Activated CD4-positive, alpha-beta T cell treated with anti-CD3 and anti-CD28 coated beads, Interleukin-2, Interleukin-4, amounts not matched to agents 100 ng/mL and 50 ng/mL, durations not matched to agents 16 hours and 8 hours (primary cell): Measurements from ENCODE around the gene PIGZ.

Experiments
- DNase-seq: peaks from one replicate; pipeline ENCODE4 v3.0.0-alpha.2; 2020; ENCODE audit warnings: low spot score

The PIGZ gene

GRCh38 chr3:196968233-196969133, at the start of gene PIGZ:
Gene PIGZ, minus strand, starts transcription at chr3:196968833. Its CDS starts 16,802 bp downstream, at chr3:196952031.
- DNase-seq: peak; percentile 27

DNA sequence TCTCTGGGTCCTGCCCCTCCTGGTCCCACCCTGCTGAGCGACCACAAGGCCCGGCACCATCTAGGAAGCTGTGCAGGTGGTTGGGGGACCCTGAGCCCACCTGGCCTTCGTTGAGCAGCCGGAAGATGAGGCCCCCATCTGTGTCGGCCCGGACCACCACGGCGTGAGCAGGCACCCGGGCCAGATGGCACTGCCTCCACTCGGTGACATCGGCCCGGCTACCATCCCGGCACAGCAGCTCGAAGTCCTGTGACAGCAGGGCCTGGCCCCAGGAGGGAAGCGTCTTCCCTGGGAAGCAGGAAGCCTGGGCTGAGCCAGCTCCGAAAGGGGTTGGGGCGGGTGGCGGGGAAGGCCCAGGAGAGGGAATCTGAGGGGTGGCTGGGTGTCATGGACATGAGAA, 48.4 kb upstream of the PIGZ start:
- DNase-seq: no peak

DNA sequence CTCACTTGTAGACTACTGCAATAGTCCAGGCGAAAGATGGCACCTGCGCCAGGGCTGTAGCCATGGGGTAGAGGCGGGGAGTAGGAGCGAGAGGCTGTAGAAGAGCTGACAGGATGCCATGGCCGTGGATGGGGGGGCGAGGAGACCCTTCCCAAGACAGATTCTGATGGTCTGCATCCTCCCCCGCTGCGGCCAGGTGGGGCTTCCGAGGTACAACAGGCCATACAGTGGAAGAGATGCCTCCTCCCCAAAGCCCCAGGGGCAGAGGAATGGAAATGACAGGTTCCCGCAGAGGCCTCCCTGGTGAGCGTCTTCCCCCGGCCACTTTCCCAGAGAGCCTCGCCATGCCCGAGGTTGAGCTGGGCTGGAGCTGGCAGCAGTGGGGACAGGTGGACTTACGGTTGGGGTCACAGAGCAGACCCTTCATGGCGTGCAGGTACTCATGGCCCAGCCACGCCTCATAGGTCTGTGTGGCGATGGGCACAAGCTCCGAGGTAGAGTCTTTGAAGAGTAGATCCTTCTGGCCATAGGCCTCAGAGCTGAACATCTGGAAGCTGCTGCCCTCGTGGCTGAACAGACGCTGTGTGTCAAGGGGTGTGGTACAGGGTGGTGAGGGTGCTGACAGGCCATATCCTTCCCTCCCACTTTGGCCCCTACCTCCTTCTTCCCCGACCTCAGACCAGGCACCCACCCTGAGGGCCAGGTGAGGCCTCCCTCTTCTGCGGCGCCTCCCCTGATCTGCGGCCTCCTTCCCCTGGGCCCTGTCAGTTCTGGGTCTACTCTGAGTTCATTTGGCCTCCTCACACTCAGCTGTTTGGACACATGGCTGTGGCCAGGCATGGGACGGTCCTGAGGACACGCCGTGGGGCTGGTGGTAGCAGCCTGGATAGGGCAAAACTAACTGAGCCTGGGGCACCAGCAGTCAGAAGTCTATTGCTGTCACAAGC, 47.4 kb upstream of the PIGZ start:
- DNase-seq: no peak

GRCh38 chr3:197014942-197015575, 46.4 kb upstream of the PIGZ start:
- no peak for DNase-seq

- no peak for DNase-seq
These were observed 45.4 kb upstream of the PIGZ start for GRCh38 chr3:197014024-197014423.

GRCh38 chr3:197012540-197012883, 43.9 kb upstream of the PIGZ start:
- no peak for DNase-seq

DNA sequence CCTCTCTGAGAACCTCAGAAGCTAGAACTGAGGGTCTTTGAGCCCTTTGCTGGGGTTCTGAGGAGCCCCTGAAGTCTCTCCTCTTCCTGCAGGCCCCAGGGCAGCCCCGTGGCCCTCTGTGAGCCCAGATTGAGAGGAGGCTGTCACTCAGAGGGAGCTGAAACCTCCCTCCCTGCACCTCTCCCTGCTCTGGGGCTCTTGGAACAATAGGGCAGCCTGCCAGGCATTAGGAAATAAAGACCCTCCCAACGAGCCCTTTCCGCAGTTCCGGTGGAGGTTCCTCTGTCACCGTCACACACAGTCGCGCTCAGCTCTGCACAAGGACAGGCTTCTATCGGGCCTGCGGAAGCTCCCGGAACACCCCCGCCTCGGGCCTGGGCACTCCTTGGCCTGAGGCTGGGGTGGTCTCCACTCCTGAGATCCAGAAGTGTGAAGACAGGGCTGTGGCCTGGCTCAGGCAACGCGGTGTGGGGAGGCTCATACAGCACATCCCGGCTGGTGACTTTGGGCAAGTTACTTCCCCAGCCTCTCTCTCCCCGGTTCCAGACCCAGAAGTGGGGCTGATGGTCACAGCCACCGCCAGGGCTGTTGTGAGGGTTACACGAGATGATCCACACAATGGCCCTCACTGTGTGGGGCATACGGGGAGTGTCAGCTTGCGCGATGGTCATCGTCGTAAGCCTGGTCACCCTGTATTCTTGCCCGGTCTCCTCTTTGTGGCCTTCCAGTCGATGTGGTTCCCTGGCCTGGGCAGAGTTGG, 43.3 kb upstream of the PIGZ start:
- no peak for DNase-seq

- no peak for DNase-seq
These were observed 42.1 kb upstream of the PIGZ start for GRCh38 chr3:197010556-197011351.

DNA sequence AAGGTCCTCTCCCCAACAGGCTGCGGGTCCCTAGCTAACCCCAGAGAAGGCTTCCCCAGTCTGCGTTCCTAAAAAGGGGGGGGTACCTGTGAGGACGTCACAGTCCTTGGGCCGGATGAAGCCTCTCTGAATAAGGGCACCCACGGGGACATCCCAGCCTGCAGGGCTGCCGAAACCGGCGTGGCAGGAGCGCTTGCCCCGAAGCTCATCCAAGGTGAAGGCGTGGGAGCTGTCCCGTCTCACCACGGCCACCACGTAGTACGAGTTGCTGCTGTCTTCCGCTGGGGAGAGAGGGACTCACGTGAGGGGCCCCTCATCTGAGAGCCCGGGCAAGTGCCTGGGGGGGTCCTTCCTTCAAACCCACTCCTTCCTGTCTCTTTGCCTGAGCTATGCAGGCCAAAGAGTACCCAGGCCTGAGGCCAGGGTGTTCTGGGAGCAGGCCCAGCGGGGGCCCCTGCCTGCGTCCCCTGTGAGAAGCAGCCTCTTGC, 40.9 kb upstream of the PIGZ start:
- no peak for DNase-seq

DNA sequence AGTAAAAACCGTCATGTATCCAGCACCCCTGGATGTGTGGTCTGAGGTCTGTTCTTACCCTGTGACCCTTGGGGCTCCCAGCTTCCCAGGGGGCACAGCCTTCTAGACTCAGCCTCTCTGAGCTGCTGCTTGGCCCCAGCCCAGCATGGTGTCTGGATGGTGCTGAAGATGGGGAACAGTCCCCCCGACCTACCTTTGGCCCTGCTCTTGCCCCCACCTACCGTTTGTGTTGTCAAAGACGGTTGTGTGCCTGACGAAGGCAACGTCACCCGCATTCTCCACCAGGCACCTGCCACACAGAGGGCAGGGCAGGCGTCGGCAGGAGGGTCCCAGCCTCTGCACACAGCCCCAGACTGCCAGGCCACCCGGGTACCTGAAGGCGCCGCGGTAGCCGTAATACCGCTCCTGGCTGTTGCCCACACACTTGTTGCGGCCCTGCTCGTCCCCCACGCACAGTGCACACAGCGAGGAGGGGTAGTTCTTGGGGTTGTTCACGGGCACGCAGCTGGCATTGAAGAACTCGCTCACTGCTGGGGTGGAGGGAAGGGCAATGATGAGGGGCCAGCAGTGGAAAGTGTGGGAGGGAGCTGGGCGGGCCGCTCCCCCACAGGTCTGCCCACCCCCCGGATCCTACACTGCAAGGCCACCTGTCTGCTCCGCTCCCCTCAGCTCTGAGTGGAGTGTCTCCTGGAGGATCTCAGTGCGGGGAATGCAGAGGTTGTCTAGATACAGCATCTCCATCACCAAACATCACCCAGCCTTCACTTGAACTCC, 40.0 kb upstream of the PIGZ start:
- DNase-seq: no peak

GRCh38 chr3:197007953-197008352, 39.3 kb upstream of the PIGZ start:
- no peak for DNase-seq

DNA sequence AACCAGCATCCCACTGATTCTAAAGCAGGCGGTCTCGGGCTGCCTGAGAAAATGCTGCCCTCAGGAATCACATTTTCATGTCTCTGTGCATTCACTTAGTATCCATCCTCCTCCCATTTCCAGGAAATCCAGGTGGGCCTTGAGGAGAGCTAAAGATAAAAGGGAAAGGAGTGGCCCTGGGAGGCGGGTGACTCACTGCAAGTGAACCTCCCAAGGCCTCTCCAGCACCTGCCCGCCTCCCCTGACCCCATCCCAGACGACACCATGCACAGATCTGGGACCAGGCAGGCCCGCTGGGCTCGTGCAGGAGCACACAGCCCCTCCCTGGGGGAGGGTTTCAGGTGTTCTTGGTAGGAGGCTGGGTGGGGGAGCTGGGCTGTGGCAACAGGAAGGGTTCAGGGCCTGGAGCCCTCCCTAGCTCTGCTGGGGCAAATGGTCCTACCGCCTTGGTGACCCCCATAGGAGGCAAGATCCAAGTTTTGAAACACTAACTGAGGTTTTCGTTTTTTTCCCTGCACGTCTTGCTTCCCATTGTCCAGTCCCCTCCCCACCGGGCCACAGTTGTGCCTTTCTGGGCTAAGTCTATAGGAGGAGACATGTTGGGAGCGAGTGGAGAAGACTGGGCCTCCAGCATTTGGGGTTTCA, 38.8 kb upstream of the PIGZ start:
- no peak for DNase-seq

GRCh38 chr3:197006860-197007259, 38.2 kb upstream of the PIGZ start:
- DNase-seq: no peak

GRCh38 chr3:197006446-197006845, 37.8 kb upstream of the PIGZ start:
- no peak for DNase-seq

DNA sequence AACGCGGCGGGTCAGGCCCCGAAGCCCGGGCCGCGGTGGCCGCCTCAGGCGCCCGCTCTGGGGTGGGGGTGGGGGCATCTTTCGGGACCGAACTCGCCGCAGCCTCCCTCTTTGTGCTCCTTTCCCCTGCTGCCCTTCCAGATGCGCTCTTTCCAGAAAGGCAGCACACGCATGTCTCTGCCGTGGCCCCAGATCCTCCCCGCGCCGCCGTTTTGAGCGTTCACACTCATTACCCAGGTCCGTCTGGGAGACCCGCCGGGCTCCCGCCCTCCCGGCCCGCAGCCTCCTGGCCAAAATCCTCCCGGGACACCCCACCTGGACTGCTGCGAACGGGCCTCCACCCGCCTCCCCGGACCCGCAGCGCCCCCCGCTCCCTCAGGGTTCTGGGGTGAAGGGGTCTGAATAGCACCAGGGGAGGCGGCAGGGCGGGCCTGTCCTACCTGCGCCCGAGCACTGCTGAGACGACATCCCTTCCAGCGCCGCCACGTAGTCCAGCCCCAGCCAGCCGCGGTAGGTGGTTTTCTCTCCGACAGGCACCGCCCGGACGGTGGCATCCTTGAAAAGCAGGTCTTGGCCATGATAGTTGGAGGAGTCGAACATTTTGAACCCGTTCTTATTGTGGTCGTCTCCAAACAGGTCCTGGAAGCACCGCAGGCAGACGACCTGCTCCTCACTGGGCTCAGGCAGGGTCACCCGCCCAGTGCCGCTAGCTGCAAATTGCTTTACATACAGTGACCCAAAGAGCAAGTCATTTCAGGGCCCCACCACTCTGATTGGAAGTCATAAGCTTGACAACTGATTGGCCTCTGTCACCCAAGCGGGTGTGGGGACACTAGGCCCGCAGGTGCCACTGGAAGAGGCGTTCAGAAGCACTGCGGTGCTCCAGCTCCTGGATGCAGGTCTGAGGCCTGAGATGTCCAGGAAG, 35.1 kb upstream of the PIGZ start:
- DNase-seq: no peak

GRCh38 chr3:197002701-197003454, 34.2 kb upstream of the PIGZ start:
- peak; percentile 71 for DNase-seq

GRCh38 chr3:197001972-197002700, 33.5 kb upstream of the PIGZ start:
- no peak for DNase-seq
